Fibroblast of pulmonary artery (primary cell): ENCODE measurements around the gene PRR16.
A peak's percentile ranks its signal among the peaks of the same experiment; 100 is the strongest.

Source experiments
- DNase-seq: peaks from one replicate; pipeline ENCODE4 v3.0.0-alpha.2; 2010; ENCODE audit warnings: low read depth
- H3K4me3 ChIP-seq: replicated peaks from 2 replicates; pipeline ENCODE4 v1.5.1; 2011; ENCODE audit warnings: low read depth, mild to moderate bottlenecking, control low read depth, low read length, moderate library complexity
- CTCF ChIP-seq: IDR thresholded peaks from 2 replicates; pipeline ENCODE4 v1.5.1; 2011; ENCODE audit warnings: mild to moderate bottlenecking, control low read depth, low read length, inconsistent platforms; ENCODE audit errors: missing control alignments

PRR16 gene

GRCh38 chr5:120436996-120437395 is 27.1 kb upstream of the PRR16 start:
- TF ChIP-seq CTCF = no peak
- no peak overlapping the region for H3K4me3 ChIP-seq
- DNase-seq = no peak

GRCh38 chr5:120442694-120443093 is 21.4 kb upstream of the PRR16 start:
- TF ChIP-seq CTCF = no peak
- H3K4me3 ChIP-seq = no peak overlapping the region
- no peak for DNase-seq

- TF ChIP-seq CTCF = no peak
- H3K4me3 ChIP-seq = no peak overlapping the region
- DNase-seq = no peak
Measured at GRCh38 chr5:120443607-120444006, 20.5 kb upstream of the PRR16 start.

GRCh38 chr5:120446068-120446492 is 18.0 kb upstream of the PRR16 start:
- no peak overlapping the region for H3K4me3 ChIP-seq
- peak; percentile 99 for DNase-seq
- no peak for TF ChIP-seq CTCF

GRCh38 chr5:120446901-120447300 is 17.2 kb upstream of the PRR16 start:
- DNase-seq = no peak
- no peak for TF ChIP-seq CTCF
- H3K4me3 ChIP-seq = no peak overlapping the region

- H3K4me3 ChIP-seq = no peak overlapping the region
- no peak for DNase-seq
- no peak for TF ChIP-seq CTCF
Measured at GRCh38 chr5:120447706-120448239, 16.3 kb upstream of the PRR16 start.

- no peak overlapping the region for H3K4me3 ChIP-seq
- no peak for DNase-seq
- TF ChIP-seq CTCF = no peak
Measured at GRCh38 chr5:120449501-120449900, 14.6 kb upstream of the PRR16 start.
